GM03348 (cell line): ENCODE data around the gene CTR9.
A peak's percentile ranks its signal among the peaks of the same experiment; 100 is the strongest.

ENCODE experiments used
- DNase-seq: peaks from one replicate; pipeline ENCODE4 v3.0.0; 2012; ENCODE audit warnings: low spot score

CTR9 gene

DNA sequence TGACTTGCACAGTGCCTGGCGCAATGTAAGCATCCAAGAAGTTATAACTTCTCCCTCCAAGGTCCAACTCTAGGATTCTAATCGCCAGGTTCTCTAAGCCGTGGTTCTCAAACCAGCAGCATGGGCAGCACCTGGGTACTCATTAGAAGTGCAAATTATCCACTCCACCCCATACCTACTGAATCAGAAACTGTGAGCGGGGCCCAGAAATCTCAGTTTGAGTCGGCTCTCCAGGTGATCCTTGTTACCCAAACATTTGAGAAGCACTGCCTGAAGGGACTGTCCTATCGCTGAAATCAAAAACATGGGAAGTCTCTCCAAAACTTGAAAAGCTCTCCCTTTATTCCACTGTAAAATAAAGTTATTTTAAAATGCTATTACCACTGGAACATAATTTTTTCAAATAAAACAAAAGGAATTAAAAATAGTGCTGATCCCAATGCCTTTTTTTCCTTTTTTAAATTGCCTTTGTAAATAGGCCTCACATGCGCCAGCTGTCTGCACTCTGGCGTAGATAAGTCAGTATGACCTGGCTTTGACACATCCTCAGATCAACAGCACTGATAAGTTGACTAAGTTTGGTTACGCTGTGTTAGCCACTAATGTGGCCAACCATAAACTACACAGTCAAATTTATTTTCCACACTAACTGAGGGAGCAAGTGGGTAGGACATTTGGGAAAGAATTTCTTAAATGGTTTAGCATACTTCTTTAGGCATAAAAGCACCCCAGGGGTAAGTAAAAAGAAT, 8.4 kb upstream of the CTR9 start:
- DNase-seq, result peak; percentile 33

DNA sequence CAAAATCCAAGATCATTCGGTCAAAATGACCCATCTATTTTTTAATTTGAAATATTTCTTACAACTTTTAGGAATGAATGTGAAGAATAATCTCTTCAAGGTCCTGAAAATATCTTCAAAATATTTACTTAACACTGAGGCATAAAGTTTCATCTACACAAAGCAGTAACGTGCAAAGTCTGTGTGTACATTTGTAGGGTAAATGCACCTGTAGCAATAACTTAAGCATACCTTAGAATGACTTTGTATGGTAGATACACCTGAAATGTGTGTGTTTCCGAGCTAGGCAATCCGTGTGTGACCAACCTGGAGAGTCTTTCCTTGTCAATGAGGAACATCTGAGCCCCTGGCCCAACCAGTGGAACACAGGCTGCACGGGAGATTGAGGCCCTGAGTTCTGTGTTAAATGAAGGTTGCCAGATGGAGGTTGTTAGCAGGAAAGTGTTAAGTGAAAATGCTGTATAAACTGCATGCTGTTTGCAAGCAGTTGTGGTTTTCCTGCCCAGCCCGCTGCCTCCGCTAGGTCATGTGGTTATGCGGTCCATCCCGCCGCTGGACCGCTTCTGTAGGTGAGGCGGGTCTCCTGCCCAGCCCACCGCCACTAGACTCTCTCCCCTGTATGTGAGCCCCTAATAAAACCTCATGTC, 7.6 kb upstream of the CTR9 start:
- no peak for DNase-seq

DNA sequence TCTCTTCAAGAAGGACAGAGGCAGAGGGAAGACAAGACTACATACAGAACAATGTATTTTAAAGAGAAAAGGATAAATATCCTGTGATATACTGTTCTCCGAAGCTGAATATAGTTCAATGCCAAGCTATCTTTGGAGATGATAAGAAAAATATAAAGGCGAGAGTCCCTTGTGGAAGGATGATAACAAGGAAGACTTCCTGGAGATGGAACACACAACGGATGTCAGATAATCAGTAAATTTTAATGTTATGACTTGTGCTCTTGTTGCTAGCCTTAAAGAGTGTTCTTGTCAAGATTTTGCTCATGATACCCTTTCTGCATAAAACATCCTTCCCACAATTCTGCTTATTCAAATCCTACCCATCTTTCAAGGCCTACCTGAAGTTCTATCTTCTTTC, 6.8 kb upstream of the CTR9 start:
- no peak for DNase-seq

DNA sequence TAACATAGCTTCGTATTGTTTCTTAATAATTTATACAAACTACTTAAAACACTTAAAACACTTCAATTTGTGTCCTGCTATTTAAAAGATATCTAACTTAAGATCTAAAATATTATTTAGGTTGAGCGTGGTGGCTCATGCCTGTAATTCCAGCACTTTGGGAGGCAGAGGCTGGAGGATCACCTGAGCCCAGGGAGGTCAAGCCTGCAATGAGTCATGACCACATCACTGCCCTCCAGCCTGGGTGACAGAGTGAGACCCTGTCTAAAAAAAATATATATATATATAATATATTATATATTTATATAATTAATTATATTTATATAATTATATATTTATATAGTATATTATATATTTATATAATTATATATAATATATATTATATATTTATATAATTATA, 4.2 kb upstream of the CTR9 start:
- DNase-seq, result no peak

DNA sequence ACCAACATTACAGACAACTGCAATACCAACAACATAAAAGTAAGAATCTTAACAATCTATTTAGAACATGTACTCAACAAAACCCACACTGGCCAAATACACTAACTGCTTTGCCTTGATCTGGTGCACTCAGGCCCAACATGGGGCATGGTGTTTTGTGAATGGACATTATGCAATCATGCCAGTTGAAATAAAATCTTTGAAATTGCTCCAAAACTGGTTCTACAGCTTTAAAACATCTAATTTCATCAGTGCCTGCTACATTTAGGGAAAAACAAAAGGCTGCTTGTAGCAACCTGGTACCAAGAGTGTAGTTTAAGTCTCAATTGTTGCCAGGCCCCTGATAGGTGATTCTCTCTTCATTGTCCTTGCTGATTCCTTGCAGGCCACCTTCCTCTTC, 3.3 kb upstream of the CTR9 start:
- DNase-seq, result no peak

DNA sequence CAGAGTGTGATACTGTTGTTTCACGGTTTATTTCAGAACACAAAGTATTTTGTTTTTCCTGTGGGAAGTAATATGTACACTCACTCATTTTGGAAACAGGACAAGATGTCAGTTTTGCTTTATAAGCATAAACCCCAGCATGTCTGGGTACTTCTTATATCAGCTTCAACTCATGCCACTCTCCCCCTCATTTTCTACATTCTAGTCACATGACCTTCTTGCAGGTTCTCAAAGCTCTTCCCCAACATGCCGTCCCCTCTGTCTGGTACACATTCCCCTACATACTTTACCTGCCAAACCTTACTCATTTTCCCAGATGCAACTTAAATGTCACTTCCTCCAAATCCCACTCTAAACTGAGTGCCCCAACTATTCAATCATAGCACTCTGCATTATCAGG, 1.6 kb upstream of the CTR9 start:
- DNase-seq, result no peak

DNA sequence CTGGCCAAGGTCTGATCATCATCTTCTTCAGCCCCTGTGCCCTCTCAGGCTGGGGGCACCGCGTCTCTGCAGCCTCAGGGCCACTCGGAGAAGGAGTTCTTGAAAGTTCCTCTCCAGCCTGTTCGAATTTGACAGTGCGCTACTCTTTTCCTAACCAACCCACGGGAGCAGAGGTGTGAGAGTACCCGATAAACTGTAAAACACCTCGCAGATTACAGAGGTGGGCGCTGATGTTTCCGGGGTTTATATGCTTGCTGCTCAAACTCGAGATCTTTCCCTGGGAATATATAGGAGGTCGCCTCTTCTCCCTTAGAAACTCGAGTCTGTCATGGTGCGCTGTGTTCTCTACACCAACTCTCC, 515 bp downstream of the CTR9 start:
- DNase-seq, result no peak

DNA sequence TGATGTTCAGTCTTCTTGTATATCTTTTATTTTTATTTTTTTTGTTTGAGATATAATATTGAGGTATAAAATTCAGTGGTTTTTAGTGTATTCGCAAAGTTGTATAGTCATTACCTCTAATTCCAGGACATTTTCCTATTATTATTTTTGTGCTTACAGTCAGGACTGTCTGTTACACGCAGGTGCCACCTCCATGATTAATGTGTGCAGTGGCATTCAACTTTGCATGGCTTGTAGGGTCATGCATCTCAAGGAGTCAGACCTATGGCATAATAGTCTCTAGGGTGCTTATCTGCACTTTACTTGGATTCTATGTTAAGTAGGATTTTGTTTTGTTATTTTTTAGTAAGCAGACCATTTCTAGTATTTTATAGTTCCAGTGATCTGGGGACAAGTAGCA, 1.0 kb downstream of the CTR9 start:
- DNase-seq, result no peak

DNA sequence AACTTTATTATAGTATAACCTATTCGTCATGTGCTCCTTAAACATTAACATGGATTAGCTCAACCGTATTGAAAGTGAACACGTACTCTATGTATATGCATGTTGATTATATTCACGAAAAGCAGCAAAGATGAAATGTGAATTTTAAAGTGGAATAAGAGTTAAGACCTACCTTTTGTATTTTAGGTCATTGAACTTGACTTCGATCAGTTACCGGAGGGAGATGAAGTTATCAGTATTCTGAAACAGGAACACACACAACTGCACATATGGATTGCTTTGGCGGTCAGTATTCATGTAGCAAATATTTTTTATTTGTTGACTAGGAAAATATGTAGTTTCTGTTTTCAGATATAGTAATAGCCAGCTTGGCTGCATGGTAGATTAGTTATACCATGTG, 1.4 kb downstream of the CTR9 start:
- no peak for DNase-seq

DNA sequence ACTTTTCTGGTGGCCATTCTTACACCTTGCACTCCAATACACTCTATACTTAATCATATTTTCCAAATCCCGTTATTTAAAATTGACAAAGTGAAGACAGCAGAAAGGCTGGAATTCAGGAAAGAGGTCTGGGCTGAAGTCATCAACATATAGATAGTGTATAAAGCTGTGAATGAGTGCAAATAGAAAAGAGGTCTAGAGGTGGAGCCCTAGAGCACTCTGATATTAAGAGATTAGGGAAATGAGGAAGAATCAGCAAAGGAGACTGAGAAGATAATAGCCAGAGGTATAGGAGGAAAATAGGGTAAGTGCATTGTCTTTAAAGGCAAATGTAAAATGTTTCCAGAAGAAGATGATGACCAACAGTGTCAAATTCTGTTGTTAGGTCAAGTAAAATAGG, 7.9 kb downstream of the CTR9 start:
- DNase-seq, result no peak

DNA sequence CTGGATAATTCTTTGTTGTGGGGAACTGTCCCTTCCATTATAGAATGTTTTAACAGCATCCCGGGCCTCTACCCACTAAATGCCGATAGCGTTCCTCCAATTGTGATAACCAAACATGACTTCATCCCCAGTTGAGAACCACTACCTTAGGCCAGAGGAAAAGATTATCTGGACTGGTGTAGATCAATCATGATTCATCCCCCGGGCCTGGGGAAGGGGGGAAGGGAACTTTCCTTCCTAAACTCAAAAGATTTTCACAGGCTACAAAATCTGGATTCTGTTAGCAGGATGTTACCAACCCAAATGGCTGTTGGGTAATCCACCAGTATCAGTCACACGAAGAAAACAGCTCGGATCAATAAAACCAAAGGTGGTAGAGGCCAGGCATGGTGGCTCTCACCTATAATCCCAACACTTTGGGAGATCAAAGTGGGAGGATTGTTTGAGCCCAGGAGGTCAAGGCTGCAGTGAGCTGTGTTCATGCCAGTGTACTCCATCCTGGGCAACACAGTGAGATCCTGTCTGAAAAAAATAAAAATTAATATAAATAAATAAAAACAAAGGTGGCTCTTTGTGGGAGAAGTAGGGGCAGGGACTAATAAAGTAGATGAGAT, 10.1 kb downstream of the CTR9 start:
- no peak for DNase-seq

DNA sequence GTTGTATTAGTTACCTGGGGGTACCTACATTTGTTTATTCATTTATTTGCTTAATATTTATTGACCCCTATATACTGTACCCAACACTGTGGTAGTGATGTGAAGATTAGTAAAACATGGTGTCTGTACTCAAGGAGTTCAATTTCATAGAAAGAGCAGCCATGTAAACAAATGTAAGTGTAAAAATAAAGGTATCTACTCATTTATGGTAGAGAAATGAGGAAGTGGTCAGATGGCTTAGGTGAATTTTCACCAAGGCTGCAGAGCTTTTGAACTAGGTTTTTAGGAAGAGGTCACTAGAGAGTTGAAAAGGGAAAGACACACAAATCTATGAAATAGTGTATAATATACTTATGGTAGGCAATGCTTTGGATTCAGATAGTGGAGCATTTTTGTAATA, 11.1 kb downstream of the CTR9 start:
- no peak for DNase-seq

DNA sequence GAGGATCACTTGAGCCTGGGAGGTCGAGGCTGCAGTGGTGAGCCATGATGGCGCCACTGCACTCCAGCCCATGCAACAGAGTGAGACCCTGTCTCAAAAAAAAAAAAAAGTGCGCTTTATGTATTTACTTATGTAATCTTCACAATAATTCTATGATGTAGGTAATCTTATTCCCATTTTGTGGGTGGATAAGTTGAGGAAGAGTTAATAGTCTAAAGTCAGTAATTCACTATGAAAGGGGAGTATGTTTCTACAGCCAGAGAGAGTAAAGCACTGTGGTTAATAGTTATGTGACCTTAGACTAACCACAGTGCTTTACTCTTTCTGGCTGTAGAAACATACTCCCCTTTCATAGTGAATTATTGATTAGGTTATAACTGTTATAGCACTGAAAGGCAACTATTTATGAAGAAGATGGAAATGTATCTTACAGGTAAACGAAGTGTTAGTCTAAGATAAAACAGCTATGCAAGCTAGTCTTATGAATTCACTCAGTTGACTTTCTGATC, 11.9 kb downstream of the CTR9 start:
- DNase-seq, result no peak

DNA sequence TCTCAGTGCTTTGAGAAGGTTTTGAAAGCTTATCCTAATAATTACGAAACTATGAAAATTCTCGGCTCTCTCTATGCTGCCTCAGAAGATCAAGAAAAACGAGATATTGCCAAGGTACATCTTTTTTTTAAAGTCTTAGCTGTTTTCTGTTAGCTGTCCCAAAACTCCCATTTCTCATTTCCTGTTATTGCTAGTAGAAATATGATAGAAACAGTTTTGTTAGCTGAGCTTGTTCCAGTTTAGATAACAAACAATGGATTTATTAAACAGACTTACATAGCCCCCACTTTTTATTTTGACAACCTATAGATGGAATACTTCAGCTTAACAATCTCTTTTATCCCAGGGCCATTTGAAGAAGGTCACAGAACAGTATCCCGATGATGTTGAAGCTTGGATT, 12.7 kb downstream of the CTR9 start:
- no peak for DNase-seq

DNA sequence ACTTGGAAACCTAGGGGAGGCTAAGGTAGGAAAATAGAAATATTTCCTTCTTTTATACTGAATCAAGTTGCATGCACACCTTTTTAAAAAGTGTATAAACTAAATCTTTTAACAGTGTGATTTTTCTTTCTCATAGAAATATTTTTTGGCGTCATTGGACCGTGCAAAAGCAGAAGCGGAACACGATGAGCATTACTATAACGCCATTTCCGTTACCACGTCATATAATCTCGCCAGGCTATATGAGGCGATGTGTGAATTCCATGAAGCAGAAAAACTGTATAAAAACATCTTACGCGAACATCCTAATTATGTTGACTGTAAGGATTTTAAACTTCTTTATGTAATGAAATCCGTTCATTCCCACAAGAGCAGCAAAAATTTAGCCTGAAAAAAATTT, 13.4 kb downstream of the CTR9 start:
- DNase-seq, result no peak

DNA sequence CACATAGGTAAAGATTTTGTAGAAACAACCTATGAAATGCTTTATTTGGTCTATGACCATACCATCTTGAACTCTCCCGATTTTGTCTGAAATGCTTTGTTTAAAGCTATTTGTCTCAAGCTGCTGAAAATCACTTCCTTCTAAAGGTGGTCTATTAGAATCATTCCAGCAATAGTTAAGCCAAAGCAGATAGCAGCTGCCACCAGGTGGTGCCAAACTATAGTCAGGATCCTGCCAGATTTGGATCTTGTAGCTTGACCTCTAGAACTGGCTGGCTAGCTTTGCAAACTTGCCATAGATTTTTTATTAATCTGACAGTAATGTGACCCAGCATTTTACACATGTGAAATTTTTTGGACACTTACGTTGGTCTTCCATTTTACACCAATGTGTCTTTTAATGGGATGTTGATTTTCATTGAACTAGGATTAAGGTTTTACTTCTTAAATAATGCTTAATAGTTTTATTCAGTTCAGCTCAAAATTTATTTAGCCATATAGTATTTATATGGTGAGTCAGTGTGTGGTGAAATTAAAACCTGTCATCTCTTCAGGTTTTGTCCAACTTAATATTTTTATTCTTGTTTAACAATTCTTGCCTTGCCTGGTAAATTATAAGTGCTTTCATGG, 19.7 kb downstream of the CTR9 start:
- peak; percentile 55 for DNase-seq

DNA sequence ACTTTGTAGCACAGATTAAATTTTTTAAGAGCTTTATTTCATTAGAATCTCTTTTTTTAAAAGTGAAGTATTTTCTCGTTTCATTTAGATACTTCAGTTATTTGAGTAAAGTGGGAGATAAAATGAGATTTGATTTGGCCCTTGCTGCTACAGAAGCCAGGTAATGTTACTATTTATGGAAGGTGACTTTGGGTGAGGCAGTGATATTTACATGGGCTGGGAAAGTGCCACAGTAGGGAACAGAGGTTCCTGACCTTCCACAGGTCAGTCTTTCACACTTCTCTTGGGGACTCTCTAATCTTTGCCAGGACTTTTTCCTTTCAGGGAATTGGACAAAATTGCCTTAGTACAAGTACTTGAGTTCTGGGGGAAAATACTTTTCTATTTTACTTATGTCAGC, 20.4 kb downstream of the CTR9 start:
- no peak for DNase-seq

DNA sequence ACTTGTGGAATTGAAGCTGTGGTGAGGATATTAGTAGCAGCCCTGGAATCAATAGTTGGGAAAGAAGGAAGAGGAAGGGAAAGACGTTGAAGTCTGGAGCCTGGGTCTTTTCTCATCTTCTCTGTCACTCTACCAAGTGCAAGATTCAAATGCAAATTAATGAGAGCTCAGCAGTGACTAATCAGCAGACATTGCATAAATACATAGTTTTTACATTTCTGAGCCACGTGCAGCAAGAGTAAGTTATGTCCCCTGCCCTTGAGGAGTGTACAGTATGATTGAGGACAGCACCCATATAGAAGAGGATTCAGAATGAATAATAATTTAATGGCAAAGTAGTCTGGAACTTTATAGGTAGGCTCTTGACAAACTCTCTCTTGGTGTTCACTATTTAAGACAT, 23.8 kb downstream of the CTR9 start:
- DNase-seq, result no peak

DNA sequence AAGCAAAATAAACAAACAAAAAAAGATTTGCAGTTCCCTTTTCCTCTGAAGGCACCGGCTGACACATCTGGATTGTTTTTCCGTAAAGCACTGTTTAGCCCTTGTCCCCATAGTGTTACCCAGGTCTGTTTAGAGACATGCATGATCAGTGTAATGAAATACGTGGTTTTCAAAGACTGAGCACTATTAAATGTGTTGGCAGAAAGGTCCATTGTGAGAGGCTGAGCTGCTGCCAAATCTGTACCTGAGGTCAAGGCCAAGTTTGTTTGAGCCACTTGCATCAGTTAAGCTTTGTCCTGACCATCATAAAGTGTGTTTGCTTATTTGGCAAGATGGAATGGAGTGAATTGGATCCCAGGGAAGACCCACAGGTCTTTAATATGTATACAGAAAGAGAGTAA, 26.3 kb downstream of the CTR9 start:
- DNase-seq, result no peak

DNA sequence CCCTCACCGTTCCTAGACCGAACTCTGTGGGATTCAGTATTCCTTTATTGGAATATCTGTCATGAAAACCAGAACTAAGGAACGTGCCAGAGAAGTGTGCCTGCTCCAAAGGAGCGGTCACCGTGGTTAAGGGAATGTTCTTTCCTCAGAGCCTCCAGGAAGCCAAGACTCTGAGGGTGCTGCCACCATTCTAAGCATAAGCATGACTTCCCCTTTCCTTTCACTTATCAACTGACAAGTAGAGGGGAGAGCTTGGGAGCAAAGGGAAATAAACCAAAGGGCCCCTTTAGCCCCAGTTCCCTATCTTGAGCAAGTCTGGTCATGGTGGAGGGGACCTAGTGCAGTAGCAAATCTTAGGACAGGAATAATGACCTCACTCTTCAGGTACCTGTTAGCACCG, 26.8 kb downstream of the CTR9 start:
- DNase-seq, result no peak

DNA sequence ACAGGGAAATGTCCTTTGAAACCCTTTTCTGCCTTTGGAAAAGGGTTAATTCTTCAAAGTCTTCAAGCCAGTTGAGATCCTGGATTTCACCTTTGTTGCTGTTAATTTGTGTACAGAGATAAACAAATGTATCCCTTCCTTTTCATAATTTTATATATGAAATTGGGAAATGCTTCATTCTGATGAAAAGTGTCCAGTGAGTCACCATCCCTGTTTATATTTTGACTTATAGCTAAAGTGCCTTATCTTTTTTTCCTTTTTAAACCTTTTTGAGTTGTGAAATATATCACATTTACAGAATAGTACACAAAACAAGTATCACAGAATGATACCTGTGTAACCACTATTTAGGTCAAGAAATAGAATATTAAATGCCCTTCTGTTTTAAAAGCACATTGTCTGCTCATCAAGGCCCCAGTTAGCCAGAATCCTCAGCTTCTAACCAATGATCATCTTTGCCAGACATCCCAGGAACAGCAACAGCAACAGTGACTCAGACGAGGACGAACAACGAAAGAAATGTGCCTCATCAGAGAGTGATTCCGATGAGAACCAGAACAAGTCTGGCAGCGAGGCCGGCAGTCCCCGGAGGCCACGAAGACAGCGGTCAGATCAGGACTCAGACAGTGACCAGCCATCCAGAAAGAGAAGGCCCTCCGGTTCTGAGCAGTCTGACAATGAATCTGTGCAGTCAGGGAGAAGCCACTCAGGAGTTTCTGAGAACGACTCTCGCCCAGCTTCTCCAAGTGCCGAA, 27.3 kb downstream of the CTR9 start:
- peak; percentile 75 for DNase-seq

DNA sequence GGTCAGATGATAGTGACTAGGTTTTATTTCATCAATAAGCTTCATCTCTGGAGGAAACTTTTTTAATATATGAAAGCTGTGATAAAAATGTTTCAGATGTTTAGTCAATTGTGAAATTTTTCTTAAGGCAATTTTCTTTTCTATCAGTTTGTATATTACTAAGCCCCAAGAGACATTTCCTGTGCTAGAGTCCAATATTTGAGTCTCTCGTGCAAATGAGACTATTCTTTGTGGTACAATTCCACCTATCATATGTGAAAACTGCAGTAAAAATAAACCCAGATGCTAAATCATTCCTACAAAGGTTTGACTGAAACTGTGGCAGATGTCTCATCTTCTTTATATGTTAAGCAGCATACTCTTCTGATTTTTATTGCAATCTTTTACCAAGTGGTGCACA, 28.0 kb downstream of the CTR9 start:
- no peak for DNase-seq
